Suprapubic skin (tissue), 4 donors: ENCODE data around the gene LYST. TPM values are rescaled to one million over a fixed set of nuclear protein-coding genes. Genes with fewer than 3 reads are reported as not detected.
"Not testable (repeated sequence)": the region's sequence is repeated elsewhere in the genome, so short reads cannot be mapped to it uniquely, and the experiment has no call there.

Source experiments
- DNase-seq, 2 donors: peaks; one replicate each; pipeline ENCODE4 v3.0.0-alpha.2; 2019; ENCODE audit warnings: low spot score in 2 of 2
- H3K27ac ChIP-seq: fragments of 200-600 bp; sonication (generic); one replicate; pipeline ENCODE4 v1.5.1; 2019
- H3K27me3 ChIP-seq: fragments of 200-600 bp; sonication (generic); one replicate; pipeline ENCODE4 v1.5.1; 2019
- H3K36me3 ChIP-seq: fragments of 200-600 bp; sonication (generic); one replicate; pipeline ENCODE4 v1.5.1; 2019
- H3K4me1 ChIP-seq: fragments of 200-600 bp; sonication (generic); one replicate; pipeline ENCODE4 v1.5.1; 2019
- H3K4me3 ChIP-seq: fragments of 200-600 bp; sonication (generic); one replicate; pipeline ENCODE4 v1.5.1; 2019; ENCODE audit warnings: mild to moderate bottlenecking
- H3K9me3 ChIP-seq: fragments of 200-600 bp; sonication (generic); one replicate; pipeline ENCODE4 v1.5.1; 2019
- EP300 ChIP-seq: sonication (generic); formaldehyde crosslinking; IDR thresholded peaks from one replicate; pipeline ENCODE4 v1.6.1; 2017; ENCODE audit warnings: antibody characterized with exemption
- POLR2A ChIP-seq, 2 donors: fragments of 450-650 bp; IDR thresholded peaks; one replicate each; pipeline ENCODE4 v1.6.1; 2017; ENCODE audit warnings: antibody characterized with exemption in 2 of 2, mild to moderate bottlenecking in 2 of 2, moderate library complexity in 2 of 2
- POLR2AphosphoS5 ChIP-seq, 3 donors: sonication (generic); formaldehyde crosslinking; IDR thresholded peaks; one replicate each; pipeline ENCODE4 v1.6.1; 2017; ENCODE audit warnings: antibody characterized with exemption in 3 of 3
- WGBS: methylation state at CpG from one replicate; pipeline ENCODE4 v1.1.5; 2018; 5-methylcytosine and 5-hydroxymethylcytosine counted together
- total RNA-seq, 4 donors: library from RNA; depleted of rRNA; stranded (reverse); fragments of >200 nt; gene quantifications; one replicate each; pipeline ENCODE4 v1.1.0, GENCODE V29; 2016
- TF ChIP-seq, protein P1 (sequence below), 2 donors: fragments of 200-600 bp in 1 of 2; fragments of 450-650 bp in 1 of 2; sonication (generic) in 1 of 2; IDR thresholded peaks; one replicate each; pipeline ENCODE4 v1.5.1; 2016 to 2019; ENCODE audit warnings: antibody characterized with exemption in 2 of 2, mild to moderate bottlenecking in 1 of 2, moderate library complexity in 1 of 2

LYST gene
- total RNA-seq, 4 donors from 2014 or later: 40.1 to 118 (median 68.8) TPM

DNA sequence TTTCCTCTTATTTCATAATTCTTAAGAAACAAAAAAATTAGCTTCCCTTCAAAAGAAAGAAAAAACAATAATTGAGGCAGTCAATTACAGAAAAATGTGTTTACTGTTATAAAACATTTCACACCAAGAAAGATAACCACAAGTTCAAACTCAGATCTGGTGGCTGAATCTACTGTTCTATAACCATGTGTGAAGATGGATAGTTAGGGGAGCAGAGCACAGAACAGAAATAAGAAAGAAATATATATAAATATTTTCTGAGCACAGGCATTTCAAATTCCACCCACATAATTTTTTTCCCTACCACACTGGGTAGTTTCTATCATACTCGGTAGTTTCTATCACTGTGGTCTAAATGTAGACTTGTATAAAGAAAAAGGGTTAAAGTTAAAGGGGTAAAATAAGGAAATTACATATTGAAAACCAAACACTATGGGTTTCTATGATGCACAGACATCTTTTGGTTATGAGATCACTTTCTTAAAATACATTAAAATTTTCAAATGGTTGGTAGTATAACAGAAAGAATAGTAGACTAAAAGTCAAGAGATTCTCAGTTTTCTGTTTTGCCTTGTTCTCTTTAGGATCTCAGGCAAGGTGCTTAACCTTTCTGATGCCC lies 10.8 kb downstream of the LYST start:
- 64% methylated on average over 1 of the region's 1 CpG for WGBS
- Histone ChIP-seq H3K4me1 (peaks cover 19% of the 10 kb centered on the region), H3K9me3 (no peaks in the 10 kb centered on the region), H3K4me3 (no peak overlapping the region), H3K27me3 (no peaks in the 10 kb centered on the region), H3K36me3 (no peaks in the 10 kb centered on the region), H3K27ac (no peak overlapping the region)
- DNase-seq: no peak
- TF ChIP-seq POLR2AphosphoS5 (IDR thresholded peaks at IDR 0.05) (no peak), POLR2A (IDR thresholded peaks at IDR 0.05) (no peak), EP300 (no peak)
- TF ChIP-seq, protein P1, sequence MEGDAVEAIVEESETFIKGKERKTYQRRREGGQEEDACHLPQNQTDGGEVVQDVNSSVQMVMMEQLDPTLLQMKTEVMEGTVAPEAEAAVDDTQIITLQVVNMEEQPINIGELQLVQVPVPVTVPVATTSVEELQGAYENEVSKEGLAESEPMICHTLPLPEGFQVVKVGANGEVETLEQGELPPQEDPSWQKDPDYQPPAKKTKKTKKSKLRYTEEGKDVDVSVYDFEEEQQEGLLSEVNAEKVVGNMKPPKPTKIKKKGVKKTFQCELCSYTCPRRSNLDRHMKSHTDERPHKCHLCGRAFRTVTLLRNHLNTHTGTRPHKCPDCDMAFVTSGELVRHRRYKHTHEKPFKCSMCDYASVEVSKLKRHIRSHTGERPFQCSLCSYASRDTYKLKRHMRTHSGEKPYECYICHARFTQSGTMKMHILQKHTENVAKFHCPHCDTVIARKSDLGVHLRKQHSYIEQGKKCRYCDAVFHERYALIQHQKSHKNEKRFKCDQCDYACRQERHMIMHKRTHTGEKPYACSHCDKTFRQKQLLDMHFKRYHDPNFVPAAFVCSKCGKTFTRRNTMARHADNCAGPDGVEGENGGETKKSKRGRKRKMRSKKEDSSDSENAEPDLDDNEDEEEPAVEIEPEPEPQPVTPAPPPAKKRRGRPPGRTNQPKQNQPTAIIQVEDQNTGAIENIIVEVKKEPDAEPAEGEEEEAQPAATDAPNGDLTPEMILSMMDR (IDR thresholded peaks at IDR 0.05): no peak

DNA sequence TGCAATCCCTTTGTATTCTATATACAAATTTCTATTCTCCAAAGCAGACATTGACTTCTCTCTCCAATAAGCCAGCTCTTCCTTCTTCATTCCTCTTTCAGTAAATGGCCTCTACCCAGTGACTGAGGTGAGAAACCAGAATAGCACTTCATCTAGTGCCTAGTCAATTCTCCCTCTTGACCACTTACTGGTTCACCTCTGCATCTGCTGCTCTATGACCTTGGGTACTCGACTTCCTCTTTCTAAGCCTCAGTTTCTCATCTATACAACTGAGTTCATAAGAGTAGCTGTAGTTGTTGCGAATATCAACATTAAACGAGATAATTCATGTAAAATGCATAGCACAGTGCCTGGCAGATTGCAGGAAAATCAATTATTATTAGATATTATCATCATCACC lies 12.4 kb downstream of the LYST start:
- H3K4me3 ChIP-seq: no peak overlapping the region
- peaks cover 20% of the 10 kb centered on the region for H3K4me1 ChIP-seq
- DNase-seq: no peak
- TF ChIP-seq POLR2A (IDR thresholded peaks at IDR 0.05) (no peak), POLR2AphosphoS5 (IDR thresholded peaks at IDR 0.05) (no peak), EP300 (no peak)
- TF ChIP-seq, protein P1 (IDR thresholded peaks at IDR 0.05): no peak
- no peak overlapping the region for H3K27ac ChIP-seq
- H3K27me3 ChIP-seq: no peaks in the 10 kb centered on the region
- no peaks in the 10 kb centered on the region for H3K36me3 ChIP-seq
- no peaks in the 10 kb centered on the region for H3K9me3 ChIP-seq
- WGBS: 90% methylated on average over 3 of the region's 3 CpGs

DNA sequence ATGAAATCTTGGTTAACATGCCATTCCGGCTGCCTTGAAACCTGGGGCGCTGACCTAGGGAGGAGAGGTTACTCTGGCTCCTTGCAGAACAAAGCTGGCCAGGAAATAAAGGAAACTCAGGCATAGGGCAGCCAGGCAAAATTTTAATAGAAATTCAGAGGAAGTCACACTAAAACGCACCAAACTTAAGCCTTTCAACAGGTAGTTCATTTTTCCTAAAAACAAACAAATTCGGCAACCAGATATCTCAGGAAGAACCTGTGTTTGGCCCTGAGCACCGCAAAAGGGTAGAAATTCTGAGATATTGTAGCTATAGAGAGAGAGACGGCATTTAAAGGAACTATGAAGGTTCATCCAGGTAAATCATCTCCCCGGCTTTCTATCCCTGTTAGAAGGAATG lies 13.1 kb downstream of the LYST start:
- no peak for DNase-seq
- H3K9me3 ChIP-seq: no peaks in the 10 kb centered on the region
- no peak overlapping the region for H3K27ac ChIP-seq
- WGBS: 86% methylated on average over 7 of the region's 7 CpGs
- peaks cover 20% of the 10 kb centered on the region for H3K4me1 ChIP-seq
- no peaks in the 10 kb centered on the region for H3K36me3 ChIP-seq
- TF ChIP-seq, protein P1 (IDR thresholded peaks at IDR 0.05): no peak
- no peak for TF ChIP-seq POLR2A (IDR thresholded peaks at IDR 0.05)
- no peaks in the 10 kb centered on the region for H3K27me3 ChIP-seq
- no peak overlapping the region for H3K4me3 ChIP-seq

DNA sequence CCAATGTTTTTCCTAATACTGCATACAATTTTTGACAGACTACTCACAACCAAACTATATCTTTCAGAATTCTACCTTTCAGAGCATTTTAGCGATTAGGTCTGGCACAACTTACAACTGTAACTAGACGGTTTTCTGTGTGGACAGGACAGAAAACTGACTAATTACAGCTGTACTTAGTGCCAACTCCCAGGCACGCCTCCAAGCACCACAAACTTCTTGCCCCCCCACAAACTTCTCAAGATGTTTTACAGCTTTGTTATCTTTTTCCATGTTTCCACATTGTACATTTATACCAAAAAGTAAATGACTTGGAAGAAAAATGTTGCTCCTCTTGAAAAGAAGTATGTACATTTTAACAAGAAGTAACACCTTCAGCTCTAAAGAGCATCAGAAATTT lies 13.8 kb downstream of the LYST start:
- peaks cover 19% of the 10 kb centered on the region for H3K4me1 ChIP-seq
- no peak for DNase-seq
- H3K9me3 ChIP-seq: no peaks in the 10 kb centered on the region
- no peak overlapping the region for H3K4me3 ChIP-seq
- H3K27ac ChIP-seq: no peak overlapping the region
- H3K36me3 ChIP-seq: no peaks in the 10 kb centered on the region
- TF ChIP-seq POLR2AphosphoS5 (IDR thresholded peaks at IDR 0.05) (no peak), EP300 (no peak), POLR2A (IDR thresholded peaks at IDR 0.05) (no peak)
- TF ChIP-seq, protein P1 (IDR thresholded peaks at IDR 0.05): no peak
- 41% methylated on average over 3 of the region's 3 CpGs for WGBS
- no peaks in the 10 kb centered on the region for H3K27me3 ChIP-seq

DNA sequence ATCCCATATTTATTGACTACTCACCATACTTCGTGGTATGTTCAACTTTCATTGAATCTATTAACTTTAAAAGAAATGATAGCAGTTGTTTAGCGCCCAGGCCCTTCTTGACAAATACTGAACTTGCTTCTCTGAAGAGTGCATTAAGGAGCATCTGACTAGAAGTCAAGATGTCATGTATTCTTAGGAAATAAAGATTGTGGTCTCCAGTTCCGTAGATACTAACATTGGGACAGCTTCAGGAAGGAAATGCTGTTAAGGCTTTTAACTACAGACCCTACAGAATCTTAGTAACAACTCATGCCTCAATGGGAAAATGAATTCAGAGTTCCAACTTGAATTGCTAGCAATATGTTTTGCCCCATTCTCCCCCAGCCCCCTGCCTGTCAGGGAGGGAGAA lies 14.8 kb downstream of the LYST start:
- no peak for TF ChIP-seq POLR2A (IDR thresholded peaks at IDR 0.05)
- TF ChIP-seq, protein P1 (IDR thresholded peaks at IDR 0.05): no peak
- TF ChIP-seq EP300: no peak
- TF ChIP-seq POLR2AphosphoS5 (IDR thresholded peaks at IDR 0.05): no peak
- no peak for DNase-seq
- Histone ChIP-seq H3K4me3 (no peak overlapping the region), H3K27me3 (no peaks in the 10 kb centered on the region), H3K4me1 (peaks cover 19% of the 10 kb centered on the region), H3K36me3 (no peaks in the 10 kb centered on the region), H3K9me3 (no peaks in the 10 kb centered on the region), H3K27ac (no peak overlapping the region)
- WGBS: 89% methylated on average over 3 of the region's 3 CpGs

DNA sequence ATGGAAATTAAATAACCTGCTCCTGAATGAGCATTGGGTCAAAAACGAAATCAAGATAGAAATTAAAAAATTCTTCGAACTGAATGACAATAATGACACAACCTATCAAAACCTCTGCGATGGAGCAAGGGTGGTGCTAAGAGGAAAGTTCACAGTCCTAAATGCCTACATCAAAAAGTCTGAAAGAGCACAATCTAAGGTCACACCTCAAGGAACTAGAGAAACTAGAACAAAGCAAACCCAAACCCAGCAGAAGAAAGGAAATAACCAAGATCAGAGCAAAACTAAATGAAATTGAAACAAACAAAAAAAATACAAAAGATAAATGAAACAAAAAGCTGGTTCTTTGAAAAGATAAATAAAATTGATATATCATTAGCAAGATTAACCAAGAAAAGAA lies 18.5 kb downstream of the LYST start:
- WGBS: 88% methylated on average over 3 of the region's 3 CpGs
- not testable (repeated sequence) for H3K27ac ChIP-seq, H3K4me3 ChIP-seq, H3K36me3 ChIP-seq, H3K9me3 ChIP-seq, H3K27me3 ChIP-seq, DNase-seq
- peaks cover 39% of the 10 kb centered on the region for H3K4me1 ChIP-seq

DNA sequence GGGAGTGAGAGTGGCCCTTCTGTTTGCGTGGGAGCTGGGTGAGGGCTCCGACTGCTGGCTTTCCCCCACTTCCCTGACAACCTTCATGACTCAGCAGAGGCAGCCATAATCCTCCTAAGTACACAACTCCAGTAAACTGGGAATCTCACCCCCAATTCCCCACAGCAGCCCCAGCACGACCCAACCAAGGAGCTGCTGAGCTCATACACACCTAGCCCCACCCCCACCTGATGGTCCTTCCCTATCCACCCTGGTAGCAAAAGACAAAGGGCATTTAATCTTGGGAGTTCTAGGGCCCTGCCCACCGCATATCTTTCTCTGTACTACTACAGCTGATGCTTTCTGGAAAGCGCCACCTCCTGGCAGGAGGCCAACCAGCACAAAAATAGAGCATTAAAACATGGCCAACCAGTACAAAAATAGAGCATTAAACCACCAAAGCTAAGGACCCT lies 21.0 kb downstream of the LYST start:
- WGBS: 76% methylated on average over 4 of the region's 5 CpGs

More for the DNA sequence above, 21.0 kb downstream of the LYST start:
- H3K4me3 ChIP-seq, H3K9me3 ChIP-seq, DNase-seq, H3K27me3 ChIP-seq, H3K27ac ChIP-seq, H3K36me3 ChIP-seq: not testable (repeated sequence)
- peaks cover 42% of the 10 kb centered on the region for H3K4me1 ChIP-seq
